KG1 (cell line): ENCODE results near the gene LZTR1.

Source experiments
- DNase-seq: peaks from one replicate; lab custom pipeline; 2025; lab: John Stamatoyannopoulos, UW

The LZTR1 gene

GRCh38 chr22:20951151-20951931, 30.8 kb upstream of the LZTR1 start:
- DNase-seq, result no peak

- DNase-seq, result no peak
These were observed 30.1 kb upstream of the LZTR1 start for GRCh38 chr22:20951932-20952380.

- DNase-seq, result no peak
These were observed 29.4 kb upstream of the LZTR1 start for GRCh38 chr22:20952544-20953341.

GRCh38 chr22:20953342-20953608, 28.8 kb upstream of the LZTR1 start:
- DNase-seq, result no peak

- no peak for DNase-seq
These were observed 28.2 kb upstream of the LZTR1 start for GRCh38 chr22:20953668-20954500.

GRCh38 chr22:20955548-20955947, 26.5 kb upstream of the LZTR1 start:
- no peak for DNase-seq

- no peak for DNase-seq
These were observed 25.6 kb upstream of the LZTR1 start for GRCh38 chr22:20956258-20957101.

- no peak for DNase-seq
These were observed 24.9 kb upstream of the LZTR1 start for GRCh38 chr22:20957102-20957682.

- no peak for DNase-seq
These were observed 24.2 kb upstream of the LZTR1 start for GRCh38 chr22:20957683-20958431.

GRCh38 chr22:20959578-20960461, 22.3 kb upstream of the LZTR1 start:
- no peak for DNase-seq

- DNase-seq, result no peak
These were observed 21.5 kb upstream of the LZTR1 start for GRCh38 chr22:20960609-20961008.

- DNase-seq, result no peak
These were observed 19.6 kb upstream of the LZTR1 start for GRCh38 chr22:20962491-20962945.

GRCh38 chr22:20963201-20964052, 18.7 kb upstream of the LZTR1 start:
- DNase-seq, result no peak

GRCh38 chr22:20964090-20964798, 17.9 kb upstream of the LZTR1 start:
- no peak for DNase-seq

- no peak for DNase-seq
These were observed 17.3 kb upstream of the LZTR1 start for GRCh38 chr22:20964799-20965103.

- no peak for DNase-seq
These were observed 16.8 kb upstream of the LZTR1 start for GRCh38 chr22:20965104-20965887.
